ENCODE data around the gene PITHD1. TPM values are rescaled to one million over a fixed set of nuclear protein-coding genes. Genes with fewer than 3 reads are reported as not detected.
"Not testable (repeated sequence)": the region's sequence is repeated elsewhere in the genome, so short reads cannot be mapped to it uniquely, and the experiment has no call there.

The PITHD1 gene
- 52.5 and 84.5 TPM in 2 replicates for total RNA-seq (2014; rRNA removed)
- polyA plus RNA-seq (2012) = 32.1 TPM

- peak; percentile 70 for DNase-seq (ENCODE audit: low read depth)
Observed at GRCh38 chr1:23777979-23778814, at the start of gene PITHD1. Gene PITHD1, plus strand, starts transcription at chr1:23778418. Its CDS starts 98 bp downstream, at chr1:23778516.

GRCh38 chr1:23732363-23733224, 45.6 kb upstream of the PITHD1 start:
- DNase-seq (ENCODE audit: low read depth) = peak; percentile 37

GRCh38 chr1:23733281-23733680, 44.9 kb upstream of the PITHD1 start:
- DNase-seq (ENCODE audit: low read depth) = not testable (repeated sequence)

- DNase-seq (ENCODE audit: low read depth) = no peak
Observed at GRCh38 chr1:23736437-23737134, 41.6 kb upstream of the PITHD1 start.

GRCh38 chr1:23741609-23742008, 36.6 kb upstream of the PITHD1 start:
- no peak for DNase-seq (ENCODE audit: low read depth)

- DNase-seq (ENCODE audit: low read depth) = no peak
Observed at GRCh38 chr1:23742670-23743286, 35.4 kb upstream of the PITHD1 start.

GRCh38 chr1:23743287-23744152, 34.7 kb upstream of the PITHD1 start, which contains the start of gene ELOA:
Gene ELOA, plus strand, starts transcription at chr1:23743471. Its CDS starts 33 bp downstream, at chr1:23743504.
- DNase-seq (ENCODE audit: low read depth) = peak; percentile 59

- peak; percentile 41 for DNase-seq (ENCODE audit: low read depth)
Observed at GRCh38 chr1:23745515-23745914, 32.7 kb upstream of the PITHD1 start.

- no peak for DNase-seq (ENCODE audit: low read depth)
Observed at GRCh38 chr1:23748016-23748415, 30.2 kb upstream of the PITHD1 start.

GRCh38 chr1:23751050-23751814, 27.0 kb upstream of the PITHD1 start:
- DNase-seq (ENCODE audit: low read depth) = peak; percentile 66

GRCh38 chr1:23751815-23752200, 26.4 kb upstream of the PITHD1 start:
- DNase-seq (ENCODE audit: low read depth) = no peak

GRCh38 chr1:23752909-23753308, 25.3 kb upstream of the PITHD1 start:
- DNase-seq (ENCODE audit: low read depth) = no peak

- peak; percentile 73 for DNase-seq (ENCODE audit: low read depth)
Observed at GRCh38 chr1:23756676-23757075, 21.5 kb upstream of the PITHD1 start.

GRCh38 chr1:23757812-23758211, 20.4 kb upstream of the PITHD1 start:
- no peak for DNase-seq (ENCODE audit: low read depth)

- no peak for DNase-seq (ENCODE audit: low read depth)
Observed at GRCh38 chr1:23759277-23759676, 18.9 kb upstream of the PITHD1 start.

- DNase-seq (ENCODE audit: low read depth) = no peak
Observed at GRCh38 chr1:23763041-23763577, 15.1 kb upstream of the PITHD1 start.

GRCh38 chr1:23768733-23769132, 9.5 kb upstream of the PITHD1 start:
- DNase-seq (ENCODE audit: low read depth) = no peak

GRCh38 chr1:23772049-23772853, 6.0 kb upstream of the PITHD1 start:
- DNase-seq (ENCODE audit: low read depth) = peak; percentile 72

Measured in LHCN-M2 (cell line).